GM23338 (cell line): ENCODE measurements around the gene OXLD1. TPM values are rescaled to one million over a fixed set of nuclear protein-coding genes. Genes with fewer than 3 reads are reported as not detected.
A peak's percentile ranks its signal among the peaks of the same experiment; 100 is the strongest.

Source experiments
- ATAC-seq: fragments of 200-7000 bp; cut with Tn5 transposase; 3 replicates; pipeline ENCODE4 v1.9.1; 2020
- DNase-seq: peaks from one replicate; pipeline ENCODE4 v3.0.0-alpha.2; 2015; ENCODE audit warnings: low spot score
- H2AFZ ChIP-seq: fragments of 200-600 bp; sonication (generic); 2 replicates; pipeline ENCODE4 v1.8.0; 2016; ENCODE audit warnings: antibody characterized with exemption, mild to moderate bottlenecking, moderate library complexity
- H3F3A ChIP-seq: fragments of 200-600 bp; sonication (generic); replicated peaks from 2 replicates; pipeline ENCODE4 v1.8.0; 2017; ENCODE audit warnings: antibody characterized with exemption, mixed run types, low read depth
- H3K27ac ChIP-seq: fragments of 200-600 bp; sonication (generic); 2 replicates; pipeline ENCODE4 v1.6.1; 2016; ENCODE audit warnings: low read depth
- H3K27me3 ChIP-seq: fragments of 200-600 bp; sonication (generic); 2 replicates; pipeline ENCODE4 v1.8.0; 2016; ENCODE audit warnings: mild to moderate bottlenecking, mixed run types, moderate library complexity; ENCODE audit not compliant: insufficient read depth
- H3K36me3 ChIP-seq: fragments of 200-600 bp; sonication (generic); 2 replicates; pipeline ENCODE4 v1.8.0; 2016; ENCODE audit warnings: mild to moderate bottlenecking; ENCODE audit not compliant: insufficient read depth
- H3K4me1 ChIP-seq: fragments of 200-600 bp; sonication (generic); 2 replicates; pipeline ENCODE4 v1.8.0; 2016; ENCODE audit warnings: mild to moderate bottlenecking, moderate library complexity; ENCODE audit not compliant: insufficient read depth
- H3K4me2 ChIP-seq: fragments of 200-600 bp; sonication (generic); 2 replicates; pipeline ENCODE4 v1.7.1; 2017; ENCODE audit warnings: mixed run types
- H3K4me3 ChIP-seq: fragments of 200-600 bp; sonication (generic); 2 replicates; pipeline ENCODE4 v1.6.1; 2016; ENCODE audit warnings: mixed run types
- H3K79me2 ChIP-seq: fragments of 200-600 bp; sonication (generic); replicated peaks from 2 replicates; pipeline ENCODE4 v1.8.0; 2017; ENCODE audit warnings: mild to moderate bottlenecking; ENCODE audit not compliant: insufficient read depth
- H3K9me2 ChIP-seq: fragments of 200-600 bp; sonication (generic); 2 replicates; pipeline ENCODE4 v1.8.0; 2017; ENCODE audit not compliant: insufficient read depth
- H4K20me1 ChIP-seq: fragments of 200-600 bp; sonication (generic); replicated peaks from 2 replicates; pipeline ENCODE4 v1.8.0; 2017; ENCODE audit warnings: mild to moderate bottlenecking; ENCODE audit not compliant: insufficient read depth
- H3K27ac Mint-ChIP-seq: 2 replicates; pipeline ENCODE4 v1.8.0; 2020; ENCODE audit warnings: inconsistent platforms, mild to moderate bottlenecking, moderate library complexity, mixed read lengths
- H3K27me3 Mint-ChIP-seq: 3 replicates; pipeline ENCODE4 v1.8.0; 2022; ENCODE audit warnings: low read depth, mild to moderate bottlenecking, moderate library complexity, mixed read lengths, inconsistent platforms; ENCODE audit not compliant: insufficient read depth, poor library complexity
- H3K36me3 Mint-ChIP-seq: 3 replicates; pipeline ENCODE4 v1.8.0; 2021; ENCODE audit warnings: low read depth, mild to moderate bottlenecking, inconsistent platforms, moderate library complexity, mixed read lengths
- H3K4me1 Mint-ChIP-seq: 3 replicates; pipeline ENCODE4 v1.8.0; 2020; ENCODE audit warnings: mild to moderate bottlenecking, inconsistent platforms, mixed read lengths
- H3K4me3 Mint-ChIP-seq: 3 replicates; pipeline ENCODE4 v1.8.0; 2021; ENCODE audit warnings: moderate library complexity, mild to moderate bottlenecking, inconsistent platforms, mixed read lengths
- H3K9me3 Mint-ChIP-seq: 3 replicates; pipeline ENCODE4 v1.8.0; 2020; ENCODE audit warnings: moderate library complexity, mild to moderate bottlenecking, inconsistent platforms, mixed read lengths
- CTCF ChIP-seq, 2 experiments: fragments of 200-600 bp in 1 of 2; sonication (generic) in 1 of 2; conservative IDR thresholded peaks; 2 replicates each; pipeline versions ENCODE4 v1.5.1 to v1.6.1; 2016 to 2017; ENCODE audit warnings: antibody characterized with exemption in 2 of 2, low read depth in 2 of 2, mild to moderate bottlenecking in 2 of 2, moderate library complexity in 1 of 2
- ETS1 ChIP-seq: IDR thresholded peaks from 2 replicates; pipeline ENCODE4 v1.6.1; 2016; ENCODE audit warnings: antibody characterized with exemption
- EZH2 ChIP-seq: fragments of 200-600 bp; sonication (generic); IDR thresholded peaks from one replicate; pipeline ENCODE4 v1.8.0; 2017; ENCODE audit warnings: antibody characterized with exemption, mild to moderate bottlenecking, low read depth; ENCODE audit not compliant: unreplicated experiment
- POLR2AphosphoS5 ChIP-seq: IDR thresholded peaks from 2 replicates; pipeline ENCODE4 v1.6.1; 2016; ENCODE audit warnings: antibody characterized with exemption, low read depth
- STAT1 ChIP-seq: IDR thresholded peaks from one replicate; pipeline ENCODE4 v1.6.1; 2016; ENCODE audit warnings: antibody characterized with exemption; ENCODE audit not compliant: unreplicated experiment
- polyA plus RNA-seq: library from polyadenylated mRNA; unstranded; fragments of >200 nt; fragmentation: Nextera tagmentation; extraction: Ambion mirVana; gene quantifications from 2 replicates; pipeline ENCODE4 v1.2.1, GENCODE V29; 2016
- total RNA-seq: library from RNA; depleted of rRNA; stranded (reverse); fragments of >200 nt; shearing (Covaris generic); gene quantifications from 2 replicates; pipeline ENCODE4 v1.2.3, GENCODE V29; 2014

The OXLD1 gene
- total and polyA plus RNA-seq, 2 experiments from 2014 or later = 46.0 to 64.9 TPM

- Mint-ChIP-seq H3K27ac (no peak overlapping the region), H3K27me3 (peaks cover 37% of the 10 kb centered on the region), H3K9me3 (peaks cover 9% of the 10 kb centered on the region; the same call in 1 of the 3 replicates), H3K4me3 (peak overlapping the region; percentile 67), H3K4me1 (peaks cover 9% of the 10 kb centered on the region), H3K36me3 (no peaks in the 10 kb centered on the region)
- TF ChIP-seq EZH2 = peak; percentile 23
- TF ChIP-seq POLR2AphosphoS5 = no peak
- 0 out of 4 replicates have a peak, but pooled peaks of 1 of the 2 experiments have one; percentile 9 for TF ChIP-seq CTCF (conservative IDR thresholded peaks at IDR 0.05; ENCODE audit: low read depth in 2 of 2)
- no peaks in the 10 kb centered on the region for H4K20me1 ChIP-seq
- H3K4me1 ChIP-seq = peaks cover 19% of the 10 kb centered on the region
- peak overlapping the region; percentile 97 for H2AFZ ChIP-seq
- no peak overlapping the region for H3K27ac ChIP-seq
- H3K27me3 ChIP-seq = peaks cover 34% of the 10 kb centered on the region
- H3K4me3 ChIP-seq = peak overlapping the region; percentile 58
- no peaks in the 10 kb centered on the region for H3K79me2 ChIP-seq
- no peaks in the 10 kb centered on the region for H3K36me3 ChIP-seq
- DNase-seq = peak; percentile 68
- no peaks in the 10 kb centered on the region for H3K9me2 ChIP-seq
- peak overlapping the region; percentile 84 for H3K4me2 ChIP-seq
- peak; percentile 72 for ATAC-seq
- peaks cover 13% of the 10 kb centered on the region; the same call in 1 of the 2 replicates for H3F3A ChIP-seq
These were observed 18.2 kb downstream of the OXLD1 start for GRCh38 chr17:81648013-81648706.

GRCh38 chr17:81647640-81648012, 18.8 kb downstream of the OXLD1 start:
- Histone ChIP-seq H3K4me1 (peaks cover 13% of the 10 kb centered on the region), H3F3A (peaks cover 13% of the 10 kb centered on the region; the same call in 1 of the 2 replicates), H4K20me1 (no peaks in the 10 kb centered on the region), H3K27me3 (peaks cover 34% of the 10 kb centered on the region), H3K27ac (no peak overlapping the region), H3K4me2 (peak overlapping the region; percentile 84), H3K36me3 (no peaks in the 10 kb centered on the region), H3K4me3 (peak overlapping the region; percentile 58), H3K79me2 (no peaks in the 10 kb centered on the region), H3K9me2 (no peaks in the 10 kb centered on the region), H2AFZ (peak overlapping the region; percentile 90)
- DNase-seq (no peak), ATAC-seq (peak; percentile 8)
- H3K4me1 Mint-ChIP-seq = peaks cover 6% of the 10 kb centered on the region
- peaks cover 9% of the 10 kb centered on the region; the same call in 1 of the 3 replicates for H3K9me3 Mint-ChIP-seq
- TF ChIP-seq STAT1 (no peak), ETS1 (no peak), EZH2 (peak; percentile 56)
- H3K27ac Mint-ChIP-seq = no peak overlapping the region
- peak overlapping the region; percentile 56 for H3K4me3 Mint-ChIP-seq
- no peaks in the 10 kb centered on the region for H3K36me3 Mint-ChIP-seq
- peaks cover 37% of the 10 kb centered on the region for H3K27me3 Mint-ChIP-seq
